ENCODE measurements around the gene ZNF699. TPM values are rescaled to one million over a fixed set of nuclear protein-coding genes. Genes with fewer than 3 reads are reported as not detected.

The ZNF699 gene
- total and polyA plus RNA-seq, 2 of the 13 experiments (the other 11 are each of a cell fraction or from before 2014, with no cell fraction given), result 0.33 to 2.2 TPM

DNA sequence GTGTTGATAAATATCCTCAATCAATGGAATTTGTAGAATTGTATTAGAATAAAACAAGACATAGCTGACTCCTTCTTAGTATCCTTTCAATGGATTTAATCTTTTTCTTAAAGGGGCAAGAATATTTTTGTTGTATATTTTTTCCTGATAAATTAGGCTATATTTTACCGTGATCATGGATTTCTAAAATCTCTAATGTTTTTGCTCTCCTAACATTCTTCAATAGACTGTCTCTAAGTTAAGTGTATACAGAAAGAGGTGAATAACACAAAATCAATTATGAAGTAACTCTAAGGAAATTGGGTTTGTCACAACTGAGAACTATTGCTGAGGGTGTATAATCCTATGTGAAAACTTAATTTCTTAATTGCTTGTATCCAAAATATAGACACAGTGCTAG lies 59.0 kb downstream of the ZNF699 start, which contains the start of gene OR7E24:
Gene OR7E24 (plus strand): TSS at position 301 of the 400 bp plus-strand sequence. CDS start 114 bp downstream, outside the sequence.
- FAIRE-seq (no peak), ATAC-seq (no peak), DNase-seq (ENCODE audit: low spot score) (no peak)
- no peaks in the 10 kb centered on the region for H3K79me2 ChIP-seq (ENCODE audit: insufficient read depth, low read length)
- in situ Hi-C loops (cut with HindIII; ENCODE audit: extremely low pct_ligation_motif_present, low pct_unique_long_range_greater_than_20kb) (no loop called here), intact Hi-C loops (cut with micrococcal nuclease; ENCODE audit: unreplicated experiment) (no loop called here)
- no peak within 1 kb of the TSS for H2AFZ ChIP-seq (ENCODE audit: low read length)
- ChIA-PET POLR2A (no interaction called here), CTCF (ENCODE audit: low intra/inter-chr PET ratio, low total read pairs) (no interaction called here)
- H3K4me2 ChIP-seq (ENCODE audit: low read depth, low read length), result no peak within 1 kb of the TSS
- no peak within 1 kb of the TSS for H3K27ac ChIP-seq (ENCODE audit: extremely low read length, insufficient read depth, low read length)
- H3K4me3 ChIP-seq (replicated peaks in 1 of 3; ENCODE audit: insufficient read depth in 1 of 3, low read depth in 2 of 3, low read length in 3 of 3), result no peak within 1 kb of the TSS
- no TSS peak for BruUV-seq (replicated peaks)
- WGBS (ENCODE audit: low lambda C conversion rate), result 2% methylated on average over 1 of the region's 1 CpG
- H3K4me1 ChIP-seq (ENCODE audit: insufficient read depth, low read length), result no peaks in the 10 kb centered on the region
- TF ChIP-seq TOPORS (CRISPR knock-in tag; IDR thresholded peaks at IDR 0.05), result no peak
- TF ChIP-seq MEF2D (CRISPR knock-in tag; IDR thresholded peaks at IDR 0.05), result no peak
- TF ChIP-seq, protein P1, sequence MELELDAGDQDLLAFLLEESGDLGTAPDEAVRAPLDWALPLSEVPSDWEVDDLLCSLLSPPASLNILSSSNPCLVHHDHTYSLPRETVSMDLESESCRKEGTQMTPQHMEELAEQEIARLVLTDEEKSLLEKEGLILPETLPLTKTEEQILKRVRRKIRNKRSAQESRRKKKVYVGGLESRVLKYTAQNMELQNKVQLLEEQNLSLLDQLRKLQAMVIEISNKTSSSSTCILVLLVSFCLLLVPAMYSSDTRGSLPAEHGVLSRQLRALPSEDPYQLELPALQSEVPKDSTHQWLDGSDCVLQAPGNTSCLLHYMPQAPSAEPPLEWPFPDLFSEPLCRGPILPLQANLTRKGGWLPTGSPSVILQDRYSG (CRISPR knock-in tag; IDR thresholded peaks at IDR 0.05), result no peak
- TF ChIP-seq KDM1A (CRISPR knock-in tag; IDR thresholded peaks at IDR 0.05), result no peak
- TF ChIP-seq TRIM24 (CRISPR knock-in tag; IDR thresholded peaks at IDR 0.05), result no peak
- TF ChIP-seq ZFX (CRISPR knock-in tag; IDR thresholded peaks at IDR 0.05; ENCODE audit: low read depth), result no peak
- TF ChIP-seq, protein P2, sequence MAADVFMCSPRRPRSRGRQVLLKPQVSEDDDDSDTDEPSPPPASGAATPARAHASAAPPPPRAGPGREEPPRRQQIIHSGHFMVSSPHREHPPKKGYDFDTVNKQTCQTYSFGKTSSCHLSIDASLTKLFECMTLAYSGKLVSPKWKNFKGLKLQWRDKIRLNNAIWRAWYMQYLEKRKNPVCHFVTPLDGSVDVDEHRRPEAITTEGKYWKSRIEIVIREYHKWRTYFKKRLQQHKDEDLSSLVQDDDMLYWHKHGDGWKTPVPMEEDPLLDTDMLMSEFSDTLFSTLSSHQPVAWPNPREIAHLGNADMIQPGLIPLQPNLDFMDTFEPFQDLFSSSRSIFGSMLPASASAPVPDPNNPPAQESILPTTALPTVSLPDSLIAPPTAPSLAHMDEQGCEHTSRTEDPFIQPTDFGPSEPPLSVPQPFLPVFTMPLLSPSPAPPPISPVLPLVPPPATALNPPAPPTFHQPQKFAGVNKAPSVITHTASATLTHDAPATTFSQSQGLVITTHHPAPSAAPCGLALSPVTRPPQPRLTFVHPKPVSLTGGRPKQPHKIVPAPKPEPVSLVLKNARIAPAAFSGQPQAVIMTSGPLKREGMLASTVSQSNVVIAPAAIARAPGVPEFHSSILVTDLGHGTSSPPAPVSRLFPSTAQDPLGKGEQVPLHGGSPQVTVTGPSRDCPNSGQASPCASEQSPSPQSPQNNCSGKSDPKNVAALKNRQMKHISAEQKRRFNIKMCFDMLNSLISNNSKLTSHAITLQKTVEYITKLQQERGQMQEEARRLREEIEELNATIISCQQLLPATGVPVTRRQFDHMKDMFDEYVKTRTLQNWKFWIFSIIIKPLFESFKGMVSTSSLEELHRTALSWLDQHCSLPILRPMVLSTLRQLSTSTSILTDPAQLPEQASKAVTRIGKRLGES (CRISPR knock-in tag; IDR thresholded peaks at IDR 0.05; ENCODE audit: borderline replicate concordance), result no peak
- no peak for TF ChIP-seq ZNF235 (CRISPR knock-in tag; IDR thresholded peaks at IDR 0.05; ENCODE audit: borderline replicate concordance)
- no peak for TF ChIP-seq ZSCAN20 (CRISPR knock-in tag; IDR thresholded peaks at IDR 0.05; ENCODE audit: borderline replicate concordance)
- TF ChIP-seq BRD4 (CRISPR knock-in tag; IDR thresholded peaks at IDR 0.05), result no peak
- TF ChIP-seq, protein P3, sequence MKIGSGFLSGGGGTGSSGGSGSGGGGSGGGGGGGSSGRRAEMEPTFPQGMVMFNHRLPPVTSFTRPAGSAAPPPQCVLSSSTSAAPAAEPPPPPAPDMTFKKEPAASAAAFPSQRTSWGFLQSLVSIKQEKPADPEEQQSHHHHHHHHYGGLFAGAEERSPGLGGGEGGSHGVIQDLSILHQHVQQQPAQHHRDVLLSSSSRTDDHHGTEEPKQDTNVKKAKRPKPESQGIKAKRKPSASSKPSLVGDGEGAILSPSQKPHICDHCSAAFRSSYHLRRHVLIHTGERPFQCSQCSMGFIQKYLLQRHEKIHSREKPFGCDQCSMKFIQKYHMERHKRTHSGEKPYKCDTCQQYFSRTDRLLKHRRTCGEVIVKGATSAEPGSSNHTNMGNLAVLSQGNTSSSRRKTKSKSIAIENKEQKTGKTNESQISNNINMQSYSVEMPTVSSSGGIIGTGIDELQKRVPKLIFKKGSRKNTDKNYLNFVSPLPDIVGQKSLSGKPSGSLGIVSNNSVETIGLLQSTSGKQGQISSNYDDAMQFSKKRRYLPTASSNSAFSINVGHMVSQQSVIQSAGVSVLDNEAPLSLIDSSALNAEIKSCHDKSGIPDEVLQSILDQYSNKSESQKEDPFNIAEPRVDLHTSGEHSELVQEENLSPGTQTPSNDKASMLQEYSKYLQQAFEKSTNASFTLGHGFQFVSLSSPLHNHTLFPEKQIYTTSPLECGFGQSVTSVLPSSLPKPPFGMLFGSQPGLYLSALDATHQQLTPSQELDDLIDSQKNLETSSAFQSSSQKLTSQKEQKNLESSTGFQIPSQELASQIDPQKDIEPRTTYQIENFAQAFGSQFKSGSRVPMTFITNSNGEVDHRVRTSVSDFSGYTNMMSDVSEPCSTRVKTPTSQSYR (CRISPR knock-in tag; IDR thresholded peaks at IDR 0.05; ENCODE audit: borderline replicate concordance), result no peak
- peaks cover 12% of the 10 kb centered on the region for H3K9me3 ChIP-seq (ENCODE audit: low read length)
- no peaks in the 10 kb centered on the region for H4K20me1 ChIP-seq (ENCODE audit: insufficient read depth, low read length)
- H3K36me3 ChIP-seq (replicated peaks in 1 of 2; ENCODE audit: control insufficient read depth in 1 of 2, insufficient read depth in 2 of 2, low read length in 2 of 2), result no peaks in the 10 kb centered on the region
- H3K27me3 ChIP-seq (ENCODE audit: control insufficient read depth in 1 of 2, insufficient read depth in 2 of 2, low read length in 2 of 2), result no peaks in the 10 kb centered on the region
- no peak within 1 kb of the TSS for H3K9ac ChIP-seq (ENCODE audit: insufficient read depth, low read depth, low read length)
